ENCODE data around the gene RTF1. TPM values are rescaled to one million over a fixed set of nuclear protein-coding genes. Genes with fewer than 3 reads are reported as not detected.

Gene RTF1
- total RNA-seq, 2 experiments from 2014 or later: 38.1 to 39.2 TPM

DNA sequence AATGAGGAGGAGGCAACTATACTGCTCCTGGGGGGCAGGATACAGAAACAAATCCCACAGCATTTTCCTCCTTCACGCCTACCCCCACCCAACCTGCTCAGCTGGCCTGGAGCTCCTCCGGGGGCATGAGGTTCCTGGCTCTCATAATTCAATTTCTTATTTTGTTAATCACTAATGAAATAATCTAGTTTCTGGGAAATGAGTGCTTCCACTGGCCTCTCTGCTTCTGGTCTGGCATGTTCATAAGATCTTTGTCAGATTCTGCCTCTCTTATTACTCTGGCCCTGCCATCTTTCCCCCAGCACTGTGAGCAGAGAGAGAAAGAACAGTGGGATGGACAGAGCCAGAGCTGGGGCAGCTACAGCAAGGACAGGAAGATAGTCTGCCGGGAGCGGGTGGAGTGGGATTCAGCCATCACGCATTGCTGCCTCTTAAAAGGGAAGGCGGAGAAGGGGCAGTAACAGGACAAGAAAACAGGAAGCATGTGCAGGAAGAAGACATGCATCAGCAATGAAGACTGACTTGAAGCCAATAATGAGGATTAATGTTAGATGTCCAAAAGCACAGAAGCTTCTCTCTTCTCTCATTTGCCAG is 113.6 kb downstream of the RTF1 start:
- H3K9me3 Mint-ChIP-seq: no peaks in the 10 kb centered on the region
- ATAC-seq (ENCODE audit: low read depth) (no peak), DNase-seq (no peak)
- H3K27me3 Mint-ChIP-seq: no peaks in the 10 kb centered on the region
- H3K4me3 Mint-ChIP-seq: no peak overlapping the region
- H3K4me1 Mint-ChIP-seq: no peaks in the 10 kb centered on the region
- POLR2A ChIA-PET: no interaction called here
- peaks cover 20% of the 10 kb centered on the region for H3K36me3 Mint-ChIP-seq
- H3K27ac Mint-ChIP-seq: no peak overlapping the region

Other genes starting within 250 kb of the RTF1 start
- not detected for gene EXD1, start 186.3 kb upstream of the RTF1 start, total RNA-seq
- 10 to 100 TPM; 40.6 to 41.3 TPM for gene CHP1, start 185.8 kb upstream of the RTF1 start, total RNA-seq
- 10 to 100 TPM; 17.1 to 17.2 TPM for gene OIP5, start 84.5 kb upstream of the RTF1 start, total RNA-seq
- 100 to 1,000 TPM; 189 to 205 TPM for gene NUSAP1, start 84.2 kb upstream of the RTF1 start, total RNA-seq
- gene NDUFAF1, start 14.6 kb upstream of the RTF1 start, total RNA-seq: 10 to 100 TPM; 10.5 to 11.8 TPM
- under 1 TPM in 1 of 2 experiments, not detected in 1; 0.25 TPM for gene ITPKA, start 76.8 kb downstream of the RTF1 start, total RNA-seq
- gene LTK, start 96.7 kb downstream of the RTF1 start, total RNA-seq: 1 to 10 TPM; 1.6 to 1.9 TPM
- gene RPAP1, start 127.2 kb downstream of the RTF1 start, total RNA-seq: 10 to 100 TPM; 40.2 to 42.4 TPM
- under 1 TPM; 0.22 to 0.28 TPM for gene TYRO3, start 142.1 kb downstream of the RTF1 start, total RNA-seq
- gene MGA, start 243.3 kb downstream of the RTF1 start, total RNA-seq: 10 to 100 TPM; 43.1 to 46.2 TPM

All from activated naive CD8-positive, alpha-beta T cell treated with anti-CD3 and anti-CD28 coated beads, Interleukin-2, amount 10 ng/mL, durations not matched to agents 7 days and 5 days (primary cell).